Measurements from ENCODE around the gene PKN2.
"Not testable (repeated sequence)": the region's sequence is repeated elsewhere in the genome, so short reads cannot be mapped to it uniquely, and the experiment has no call there.

The PKN2 gene

GRCh38 chr1:88813471-88813870 is 129.4 kb downstream of the PKN2 start:
- no peak overlapping the region for H3K4me3 ChIP-seq (ENCODE audit: low read depth, low read length)
- DNase-seq (ENCODE audit: low read depth): no peak
- TF ChIP-seq CTCF (IDR thresholded peaks at IDR 0.05; ENCODE audit: control insufficient read depth, extremely low read depth, insufficient read depth): no peak

GRCh38 chr1:88819642-88820041 is 135.6 kb downstream of the PKN2 start:
- H3K4me3 ChIP-seq (ENCODE audit: low read depth, low read length); DNase-seq (ENCODE audit: low read depth): not testable (repeated sequence)

- H3K4me3 ChIP-seq (ENCODE audit: low read depth, low read length): no peak overlapping the region
- DNase-seq (ENCODE audit: low read depth): no peak
- no peak for TF ChIP-seq CTCF (IDR thresholded peaks at IDR 0.05; ENCODE audit: control insufficient read depth, extremely low read depth, insufficient read depth)
Measured at GRCh38 chr1:88825721-88826120, 141.6 kb downstream of the PKN2 start.

- no peak overlapping the region for H3K4me3 ChIP-seq (ENCODE audit: low read depth, low read length)
- TF ChIP-seq CTCF (IDR thresholded peaks at IDR 0.05; ENCODE audit: control insufficient read depth, extremely low read depth, insufficient read depth): no peak
- DNase-seq (ENCODE audit: low read depth): no peak
Measured at GRCh38 chr1:88847643-88848042, 163.6 kb downstream of the PKN2 start.

GRCh38 chr1:88851303-88852063 is 167.4 kb downstream of the PKN2 start:
- no peak for DNase-seq (ENCODE audit: low read depth)
- H3K4me3 ChIP-seq (ENCODE audit: low read depth, low read length): no peak overlapping the region
- no peak for TF ChIP-seq CTCF (IDR thresholded peaks at IDR 0.05; ENCODE audit: control insufficient read depth, extremely low read depth, insufficient read depth)

- no peak for TF ChIP-seq CTCF (IDR thresholded peaks at IDR 0.05; ENCODE audit: control insufficient read depth, extremely low read depth, insufficient read depth)
- DNase-seq (ENCODE audit: low read depth): no peak
- no peak overlapping the region for H3K4me3 ChIP-seq (ENCODE audit: low read depth, low read length)
Measured at GRCh38 chr1:88867743-88868521, 183.9 kb downstream of the PKN2 start.

GRCh38 chr1:88869644-88870043 is 185.6 kb downstream of the PKN2 start:
- H3K4me3 ChIP-seq (ENCODE audit: low read depth, low read length); DNase-seq (ENCODE audit: low read depth): not testable (repeated sequence)
